ENCODE measurements around the gene MYBL2.

The MYBL2 gene

GRCh38 chr20:43655937-43656336, 11.0 kb upstream of the MYBL2 start:
- TF ChIP-seq CTCF (IDR thresholded peaks at IDR 0.05; ENCODE audit: low read depth, low read length): no peak
- H3K4me3 ChIP-seq (replicated peaks in 1 of 2; ENCODE audit: low read depth in 2 of 2, low read length in 2 of 2): no peak overlapping the region
- no peak for DNase-seq (ENCODE audit: low read depth in 2 of 2)

GRCh38 chr20:43658069-43658722, 8.7 kb upstream of the MYBL2 start:
- H3K4me3 ChIP-seq (replicated peaks in 1 of 2; ENCODE audit: low read depth in 2 of 2, low read length in 2 of 2): peak overlapping the region; percentile 73 to 77
- no peak for TF ChIP-seq CTCF (IDR thresholded peaks at IDR 0.05; ENCODE audit: low read depth, low read length)
- peak in 1 of 2 donors; percentile 6 for DNase-seq (ENCODE audit: low read depth in 2 of 2)

DNA sequence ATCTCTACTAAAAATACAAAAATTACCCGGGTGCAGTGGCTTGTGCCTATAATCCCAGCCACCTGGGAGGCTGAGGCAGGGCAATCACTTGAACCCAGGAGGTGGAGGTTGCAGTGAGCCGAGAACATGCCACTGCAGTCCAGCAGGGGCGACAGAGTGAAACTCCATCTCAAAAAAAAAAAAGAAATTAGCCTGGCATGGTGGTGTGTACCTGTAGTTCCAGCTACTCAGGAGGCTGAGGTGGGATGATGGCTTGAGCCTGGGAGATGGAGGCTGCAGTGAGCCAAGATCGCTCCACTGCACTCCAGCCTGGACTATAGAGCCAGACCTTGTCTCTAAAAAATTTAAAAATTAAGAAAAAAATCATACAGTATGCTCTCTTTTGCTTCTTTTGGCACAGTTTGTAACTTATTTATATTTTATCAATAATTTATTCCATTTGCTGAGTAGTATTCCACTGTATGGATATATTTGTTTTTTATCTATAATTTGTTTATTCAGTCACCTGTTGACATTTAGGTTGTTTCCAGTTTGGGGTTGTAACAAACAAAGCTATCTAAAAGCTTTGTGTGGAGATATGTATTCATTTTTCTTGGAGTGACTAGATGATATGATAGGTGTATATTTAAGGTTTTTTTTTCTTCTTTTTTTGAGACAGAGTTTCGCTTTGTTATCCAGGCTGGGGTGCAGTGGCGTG, 8.0 kb upstream of the MYBL2 start:
- no peak overlapping the region for H3K4me3 ChIP-seq (replicated peaks in 1 of 2; ENCODE audit: low read depth in 2 of 2, low read length in 2 of 2)
- DNase-seq (ENCODE audit: low read depth in 2 of 2): no peak
- TF ChIP-seq CTCF (IDR thresholded peaks at IDR 0.05; ENCODE audit: low read depth, low read length): no peak

GRCh38 chr20:43662943-43663655, 3.8 kb upstream of the MYBL2 start:
- DNase-seq (ENCODE audit: low read depth in 2 of 2): peak in 1 of 2 donors; percentile 11
- no peak overlapping the region for H3K4me3 ChIP-seq (replicated peaks in 1 of 2; ENCODE audit: low read depth in 2 of 2, low read length in 2 of 2)
- TF ChIP-seq CTCF (IDR thresholded peaks at IDR 0.05; ENCODE audit: low read depth, low read length): no peak

DNA sequence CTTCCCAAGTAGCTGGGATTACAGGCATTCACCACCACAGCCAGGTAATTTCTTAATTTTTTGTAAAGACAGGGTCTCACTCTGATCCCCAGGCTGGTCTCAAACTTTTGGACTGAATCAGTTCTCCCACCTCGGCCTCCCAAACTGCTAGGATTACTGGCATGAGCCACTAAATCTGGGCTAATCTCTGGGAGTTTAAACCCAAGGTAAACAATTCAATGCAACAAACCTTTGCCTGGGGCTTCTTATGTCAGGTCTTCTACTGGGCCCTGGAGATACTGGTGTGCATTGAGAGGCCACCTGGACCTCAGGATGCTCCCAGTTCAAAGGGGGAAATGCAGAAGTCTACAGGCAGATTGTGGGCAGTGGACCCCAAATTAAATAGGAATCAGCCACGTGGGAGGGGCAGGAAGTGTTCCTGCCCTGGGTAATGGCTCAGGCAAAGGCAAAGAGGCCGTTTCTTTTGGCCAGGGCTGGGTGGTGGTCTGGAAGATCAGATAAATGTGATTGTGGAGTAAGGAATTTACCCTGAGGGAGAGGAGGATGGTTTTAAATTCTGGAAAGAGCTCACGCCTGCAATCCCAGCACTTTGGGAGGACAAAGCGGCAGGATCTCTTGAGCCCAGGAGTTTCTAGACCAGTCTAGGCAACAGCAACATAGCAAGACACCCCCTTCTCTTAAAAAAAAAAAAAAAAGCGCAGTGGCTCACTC, 1.3 kb upstream of the MYBL2 start:
- no peak for DNase-seq (ENCODE audit: low read depth in 2 of 2)
- H3K4me3 ChIP-seq (replicated peaks in 1 of 2; ENCODE audit: low read depth in 2 of 2, low read length in 2 of 2): no peak overlapping the region
- no peak for TF ChIP-seq CTCF (IDR thresholded peaks at IDR 0.05; ENCODE audit: low read depth, low read length)

DNA sequence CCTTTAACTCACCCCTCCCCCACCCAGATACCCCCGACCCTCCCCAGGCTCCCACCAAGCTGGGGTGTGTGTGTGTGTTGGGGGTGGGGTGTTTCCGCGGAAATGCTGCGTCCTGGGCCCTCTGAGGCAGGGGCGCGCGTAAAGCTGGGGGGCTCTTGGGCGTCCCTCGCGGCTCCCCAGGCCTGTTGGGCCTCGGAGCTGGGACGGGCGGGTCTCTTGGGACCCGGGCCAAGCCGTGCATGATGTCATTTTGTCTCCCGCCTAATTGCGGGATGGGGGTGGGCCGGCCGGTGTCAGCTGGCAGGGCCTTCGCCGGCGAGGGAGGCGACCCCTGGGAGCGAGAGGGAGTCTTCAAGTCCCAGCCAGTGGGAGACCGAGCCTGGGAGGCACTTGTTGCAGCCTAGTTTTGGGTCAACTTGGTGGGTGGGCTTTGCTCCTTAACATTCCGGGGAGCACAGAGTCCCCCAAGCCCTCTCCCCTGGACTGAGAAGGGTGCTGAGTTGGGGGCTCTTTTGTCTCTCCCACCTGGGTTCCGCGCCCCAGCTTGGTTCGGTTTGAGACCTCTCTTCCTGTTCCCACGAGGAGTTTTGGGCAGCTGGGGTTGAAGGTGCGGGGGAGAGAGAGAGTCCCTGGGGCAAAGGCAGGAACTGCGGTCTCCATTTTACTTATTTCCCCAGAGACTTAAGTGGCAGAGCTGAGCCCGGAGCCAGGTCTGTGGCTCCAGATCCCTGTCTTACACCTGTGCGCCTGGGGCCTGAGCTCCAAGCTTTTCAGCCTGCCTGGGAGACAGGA, 623 bp downstream of the MYBL2 start:
- TF ChIP-seq CTCF (IDR thresholded peaks at IDR 0.05; ENCODE audit: low read depth, low read length): no peak
- peak overlapping the region; percentile 19 to 50 for H3K4me3 ChIP-seq (replicated peaks in 1 of 2; ENCODE audit: low read depth in 2 of 2, low read length in 2 of 2)
- DNase-seq (ENCODE audit: low read depth in 2 of 2): peak in 1 of 2 donors; percentile 27
